NCI-H146 treated with DMSO at 0.1 percent for 48 hours (cell line): ENCODE data around the gene C2orf81.
A peak's percentile ranks its signal among the peaks of the same experiment; 100 is the strongest.
"Not testable (repeated sequence)": the region's sequence is repeated elsewhere in the genome, so short reads cannot be mapped to it uniquely, and the experiment has no call there.

Experiments used
- DNase-seq: peaks from one replicate; lab custom pipeline; 2025; ENCODE audit not compliant: unreplicated experiment; lab: John Stamatoyannopoulos, UW

C2orf81 gene

DNA sequence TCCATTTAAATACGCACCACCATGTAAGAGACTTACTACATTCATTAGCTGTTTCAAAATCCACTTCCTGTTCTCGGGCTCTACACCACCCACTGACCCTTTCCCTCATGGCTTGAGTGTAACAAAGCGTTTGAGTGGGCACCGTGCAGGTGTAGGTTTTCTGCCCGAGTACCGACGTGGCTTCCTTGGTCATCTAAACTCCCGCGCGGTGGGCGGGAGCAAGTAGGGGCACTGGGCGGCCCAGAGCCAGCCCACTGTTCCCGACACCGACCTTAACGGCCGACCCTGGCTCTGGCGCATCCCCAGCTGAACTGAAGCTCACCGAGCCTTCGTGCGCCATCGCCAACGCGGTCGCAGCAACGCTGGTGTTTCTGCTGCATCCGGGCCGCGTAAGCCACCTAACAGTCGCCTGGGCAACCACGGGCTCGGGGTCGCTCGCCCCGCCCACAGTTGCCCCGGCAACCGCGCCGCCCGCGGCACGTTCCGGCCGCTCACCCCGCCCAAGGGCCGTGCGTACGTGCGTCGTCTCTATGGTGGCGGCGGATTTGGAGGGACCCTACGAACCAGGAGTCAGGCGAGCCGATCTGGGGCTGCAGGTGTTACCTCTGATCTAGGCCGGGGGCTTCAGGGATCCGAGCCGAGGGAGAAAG, at the start of gene C2orf81, which contains the start of gene WDR54:
Gene C2orf81 (minus strand): TSS at position 399 of the 650 bp plus-strand sequence. CDS start 59 bp downstream, at position 340.
Gene WDR54 (plus strand): TSS at position 510 of the 650 bp plus-strand sequence. CDS start 424 bp downstream, outside the sequence.
- DNase-seq = peak; percentile 92

DNA sequence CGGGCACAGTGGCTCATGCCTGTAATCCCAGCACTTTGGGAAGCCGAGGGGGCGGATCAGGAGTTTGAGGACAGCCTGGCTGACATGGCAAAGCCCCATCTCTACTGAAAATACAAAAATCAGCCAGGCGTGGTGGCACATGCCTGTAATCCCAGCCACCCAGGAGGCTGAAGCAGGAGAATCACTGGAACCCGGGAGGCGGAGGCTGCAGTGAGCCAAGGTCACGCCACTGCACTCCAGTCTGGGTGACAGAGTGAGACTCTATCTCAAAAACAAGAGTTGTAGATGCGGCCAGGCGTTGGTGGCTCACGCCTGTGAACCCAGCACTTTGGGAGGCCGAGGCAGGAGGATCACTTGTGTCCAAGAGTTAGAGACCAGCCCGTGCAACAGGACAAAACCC, 49.3 kb upstream of the C2orf81 start:
- DNase-seq = not testable (repeated sequence)

DNA sequence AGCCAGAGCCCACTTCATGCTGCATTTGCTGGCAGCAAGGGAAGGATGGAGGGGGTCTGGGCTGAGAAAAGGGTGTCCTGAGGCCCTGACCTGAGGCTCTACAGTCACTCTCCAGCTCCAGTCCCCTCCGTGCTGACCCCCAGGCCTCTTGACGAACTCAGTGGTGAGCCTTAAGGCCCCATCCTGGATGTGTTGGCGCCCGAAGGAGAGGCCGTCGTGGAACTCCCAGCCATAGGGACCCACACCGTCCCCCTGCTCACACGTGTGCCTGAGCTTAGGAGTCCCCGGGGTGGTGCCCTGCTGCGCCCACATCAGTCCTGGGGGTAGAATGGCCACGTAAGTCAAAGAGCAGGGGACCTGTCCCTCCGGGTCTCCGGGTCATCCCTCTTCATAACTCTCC, 43.0 kb upstream of the C2orf81 start:
- DNase-seq = no peak

DNA sequence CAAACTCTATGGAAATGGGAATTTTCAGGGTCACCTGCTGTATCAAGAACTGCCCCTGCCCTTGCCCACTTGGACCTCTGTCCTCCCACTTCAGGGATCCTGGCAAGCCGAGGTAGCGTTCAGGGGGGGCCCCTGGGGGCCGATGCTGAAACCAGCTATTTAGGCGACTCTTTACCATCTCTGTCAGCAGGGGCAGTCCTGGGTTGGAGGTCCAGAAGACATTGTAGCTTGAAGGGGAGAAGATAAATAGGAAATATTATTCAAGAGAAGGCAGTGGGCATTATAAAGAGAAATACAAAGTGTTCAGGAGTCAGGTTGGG, 41.3 kb upstream of the C2orf81 start:
- no peak for DNase-seq

- no peak for DNase-seq
These were observed 40.8 kb upstream of the C2orf81 start for GRCh38 chr2:74462054-74462785.

DNA sequence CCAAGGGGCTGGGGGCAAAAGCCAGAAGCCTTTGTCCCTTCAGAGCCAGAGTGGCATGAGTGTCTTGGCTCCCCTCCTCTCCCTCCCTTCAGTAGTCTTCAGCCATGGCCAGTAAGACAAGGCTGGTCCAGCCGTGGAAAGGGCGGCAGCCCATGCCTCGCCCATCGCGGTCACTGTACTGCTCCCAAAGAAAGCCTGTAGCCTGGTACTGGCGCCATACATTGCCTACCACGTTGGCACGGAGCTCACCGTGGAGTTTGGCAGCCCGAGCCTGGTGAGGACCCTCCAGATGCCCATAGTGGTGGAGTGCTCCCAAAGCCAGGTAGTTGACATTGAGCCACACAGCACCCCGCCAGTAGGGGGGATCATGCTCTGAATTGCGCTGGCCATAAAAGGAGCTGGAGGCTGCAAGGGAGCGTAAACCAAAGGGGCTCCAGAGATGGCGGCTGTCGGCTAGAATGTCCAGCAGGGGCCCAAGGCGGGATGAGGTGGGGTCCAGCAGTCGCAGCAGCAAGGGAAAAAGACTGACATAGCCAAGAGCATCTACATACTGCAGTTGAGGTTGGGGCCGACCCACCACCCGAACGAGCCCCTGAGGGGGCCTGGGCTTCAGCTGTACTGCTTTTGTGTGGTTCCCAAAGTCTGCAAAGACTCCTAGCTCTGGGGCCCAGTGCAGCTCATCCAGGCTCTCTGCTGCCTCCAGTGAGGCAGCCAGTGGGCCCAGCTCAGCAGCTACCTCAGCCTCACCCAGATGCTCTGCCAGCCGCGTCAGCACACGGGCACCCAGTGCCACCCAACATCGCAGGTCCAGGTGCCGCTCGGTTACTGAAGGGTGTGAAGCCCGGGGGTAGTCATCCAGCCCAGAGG, 40.0 kb upstream of the C2orf81 start:
- DNase-seq = no peak

DNA sequence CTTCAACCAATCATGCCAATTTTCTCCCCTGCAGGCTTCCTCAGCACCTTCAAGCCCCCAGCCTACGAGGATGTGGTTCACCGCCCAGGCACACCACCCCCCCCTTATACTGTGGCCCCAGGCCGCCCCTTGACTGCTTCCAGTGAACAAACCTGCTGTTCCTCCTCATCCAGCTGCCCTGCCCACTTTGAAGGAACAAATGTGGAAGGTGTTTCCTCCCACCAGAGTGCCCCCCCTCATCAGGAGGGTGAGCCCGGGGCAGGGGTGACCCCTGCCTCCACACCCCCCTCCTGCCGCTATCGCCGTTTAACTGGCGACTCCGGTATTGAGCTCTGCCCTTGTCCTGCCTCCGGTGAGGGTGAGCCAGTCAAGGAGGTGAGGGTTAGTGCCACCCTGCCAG, 38.8 kb upstream of the C2orf81 start:
- not testable (repeated sequence) for DNase-seq

DNA sequence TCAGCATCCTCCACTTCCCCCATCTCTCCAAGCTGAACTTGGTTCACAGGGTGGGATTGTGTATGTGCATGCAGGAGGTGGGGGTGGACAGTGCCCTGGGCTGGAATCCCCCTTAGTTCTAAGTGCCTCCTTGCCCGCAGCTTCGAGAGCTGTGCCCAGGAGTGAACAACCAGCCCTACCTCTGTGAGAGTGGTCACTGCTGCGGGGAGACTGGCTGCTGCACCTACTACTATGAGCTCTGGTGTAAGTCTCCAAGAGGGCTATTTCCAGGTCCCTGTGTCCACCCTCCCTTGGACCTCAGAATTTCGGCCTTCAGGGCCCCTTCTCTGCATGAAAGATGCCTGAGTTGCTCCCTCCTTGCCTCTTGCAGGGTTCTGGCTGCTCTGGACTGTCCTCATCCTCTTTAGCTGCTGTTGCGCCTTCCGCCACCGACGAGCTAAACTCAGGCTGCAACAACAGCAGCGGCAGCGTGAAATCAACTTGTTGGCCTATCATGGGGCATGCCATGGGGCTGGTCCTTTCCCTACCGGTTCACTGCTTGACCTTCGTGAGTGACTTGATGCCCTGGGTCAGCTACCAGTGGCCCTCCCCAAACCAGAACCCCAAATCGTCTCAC, 38.2 kb upstream of the C2orf81 start:
- DNase-seq = not testable (repeated sequence)

DNA sequence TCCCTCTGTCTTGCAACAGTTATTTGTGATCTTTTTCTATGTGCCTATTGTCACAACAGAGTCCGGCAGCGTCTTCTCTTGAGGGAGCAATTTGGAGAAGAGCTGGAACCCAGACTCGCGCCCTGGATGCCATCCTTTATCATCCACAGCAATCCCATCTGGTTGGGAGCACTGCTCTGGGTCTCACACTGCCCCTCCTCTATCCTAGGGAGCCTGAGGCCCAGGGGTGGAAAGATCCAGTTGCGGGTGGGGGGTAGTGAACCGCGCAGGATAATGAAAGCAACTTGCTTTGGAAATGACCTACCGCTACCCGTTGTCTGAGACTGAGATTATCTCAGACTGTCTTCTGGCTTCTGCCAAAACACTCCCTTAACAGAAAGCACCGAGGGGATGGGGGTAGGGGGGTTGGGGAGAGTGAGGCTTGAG, 37.5 kb upstream of the C2orf81 start:
- no peak for DNase-seq

- DNase-seq = peak; percentile 99
These were observed 36.9 kb upstream of the C2orf81 start, which contains the start of gene WBP1 for GRCh38 chr2:74458132-74458937. Gene WBP1, plus strand, starts transcription at chr2:74458438. Its CDS starts 165 bp downstream, at chr2:74458603.

GRCh38 chr2:74457549-74458131, 36.2 kb upstream of the C2orf81 start:
- peak; percentile 74 for DNase-seq

DNA sequence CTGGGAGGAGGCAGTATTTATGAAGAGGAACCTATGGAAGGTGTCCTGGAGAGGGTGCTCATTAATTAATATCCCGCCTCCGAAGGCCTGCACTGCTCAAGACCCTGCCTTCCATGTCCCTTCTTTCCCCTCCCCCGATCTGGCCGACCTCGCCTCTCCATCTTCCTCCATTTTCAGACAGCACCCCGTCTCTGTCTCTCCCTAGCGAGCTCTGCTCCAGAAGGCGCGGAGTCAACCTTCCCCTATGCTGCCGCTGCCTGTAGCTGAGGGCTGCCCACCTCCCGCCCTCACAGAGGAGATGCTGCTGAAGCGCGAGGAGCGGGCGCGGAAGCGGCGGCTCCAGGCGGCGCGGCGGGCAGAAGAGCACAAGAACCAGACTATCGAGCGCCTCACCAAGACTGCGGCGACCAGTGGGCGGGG, 35.7 kb upstream of the C2orf81 start:
- DNase-seq = no peak

- peak; percentile 95 for DNase-seq
These were observed 33.5 kb upstream of the C2orf81 start, which contains the start of gene INO80B for GRCh38 chr2:74454654-74455511. Gene INO80B, plus strand, starts transcription at chr2:74455087. Its CDS starts 30 bp downstream, at chr2:74455117.

DNA sequence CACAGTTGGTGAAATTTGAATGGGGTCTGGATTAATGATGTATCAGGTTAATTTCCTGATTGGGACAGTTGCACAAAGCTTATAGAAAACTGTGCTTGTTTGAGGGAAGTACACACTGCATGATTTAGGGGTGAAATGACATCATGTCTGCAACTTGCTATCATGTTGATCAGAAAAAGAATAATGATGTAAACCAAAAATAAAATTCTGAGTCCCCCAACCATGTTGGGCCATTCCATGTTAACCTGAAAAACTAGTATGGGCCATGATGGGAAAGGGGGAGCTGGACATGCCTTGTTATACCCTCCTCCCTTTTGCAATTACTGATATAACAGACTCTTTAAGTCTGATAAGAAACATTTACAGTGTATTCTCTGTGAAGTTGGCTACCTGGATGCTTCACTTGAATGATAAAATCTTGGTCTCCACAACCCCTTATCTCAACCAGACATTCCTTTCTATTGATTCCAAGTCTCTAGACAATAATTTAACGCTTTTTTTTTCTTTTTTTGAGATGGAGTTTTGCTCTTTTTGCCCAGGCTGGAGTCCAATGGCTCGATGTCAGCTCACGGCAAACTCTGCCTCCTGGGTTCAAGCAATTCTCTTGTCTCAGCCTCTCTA, 29.3 kb upstream of the C2orf81 start:
- DNase-seq = no peak

DNA sequence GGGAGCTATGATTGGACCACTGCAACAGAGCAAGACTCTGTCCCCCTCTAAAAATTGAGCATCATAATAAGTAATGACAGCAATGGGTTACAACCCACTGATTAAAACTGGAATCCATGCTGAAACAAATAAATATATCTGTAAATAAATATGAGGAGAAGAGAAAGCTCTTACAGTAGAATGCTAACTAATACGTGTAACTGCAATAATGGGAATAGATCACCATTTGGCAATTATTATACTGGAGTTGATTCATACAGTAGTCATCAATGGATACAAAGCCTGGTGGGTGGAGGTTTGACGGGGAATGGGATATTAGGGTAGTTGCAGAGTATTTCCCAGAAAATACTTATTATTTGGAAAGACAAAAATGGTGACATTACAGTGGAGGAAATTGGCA, 27.4 kb upstream of the C2orf81 start:
- DNase-seq = no peak

GRCh38 chr2:74447230-74447999, 26.0 kb upstream of the C2orf81 start:
- DNase-seq = no peak

DNA sequence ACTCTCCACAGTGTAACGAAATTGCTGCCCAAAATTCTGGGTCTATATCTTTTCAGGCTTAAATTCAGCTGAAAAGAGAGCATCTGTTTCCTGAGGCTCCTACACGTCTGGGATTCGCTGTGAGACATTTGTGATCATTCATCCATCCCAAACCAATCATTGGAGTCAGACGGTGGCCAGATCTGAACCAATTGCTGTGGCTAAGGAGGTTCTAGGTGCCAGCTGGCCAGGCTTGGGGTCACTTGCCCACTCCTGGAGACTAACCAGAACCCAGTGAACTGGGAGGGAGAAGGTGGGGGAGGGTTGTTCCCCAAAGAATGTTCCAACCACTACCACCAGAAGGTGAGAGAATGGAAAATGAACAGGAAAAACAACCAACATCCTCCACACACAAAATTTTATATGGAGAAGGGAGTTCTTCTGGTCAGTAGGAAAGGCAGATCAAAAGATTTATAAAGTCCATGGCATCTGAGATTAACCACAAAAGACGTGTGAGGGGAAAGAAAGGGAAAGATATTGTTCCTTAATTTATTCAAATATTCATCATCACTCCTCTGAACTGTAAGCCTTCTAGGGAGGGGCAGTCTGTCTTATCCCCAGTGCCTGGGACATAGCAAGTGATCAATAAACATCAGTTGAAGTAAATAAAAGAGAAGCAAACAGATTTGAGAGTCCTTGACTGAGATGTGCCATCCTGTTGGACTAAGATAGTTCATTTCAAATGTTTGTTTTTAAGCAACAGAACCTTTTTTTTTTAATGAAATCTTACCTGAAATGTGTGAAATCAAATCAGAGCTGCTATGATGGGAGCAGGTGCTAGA, 23.3 kb upstream of the C2orf81 start:
- no peak for DNase-seq
